ENCODE data around the gene CYP8B1. TPM values are rescaled to one million over a fixed set of nuclear protein-coding genes. Genes with fewer than 3 reads are reported as not detected.
A peak's percentile ranks its signal among the peaks of the same experiment; 100 is the strongest.

Gene CYP8B1
- total and polyA plus RNA-seq, 9 of the 15 experiments (the other 6 are each of a cell fraction or from before 2014, with no cell fraction given), result 0.04 TPM; not detected in 8

DNA sequence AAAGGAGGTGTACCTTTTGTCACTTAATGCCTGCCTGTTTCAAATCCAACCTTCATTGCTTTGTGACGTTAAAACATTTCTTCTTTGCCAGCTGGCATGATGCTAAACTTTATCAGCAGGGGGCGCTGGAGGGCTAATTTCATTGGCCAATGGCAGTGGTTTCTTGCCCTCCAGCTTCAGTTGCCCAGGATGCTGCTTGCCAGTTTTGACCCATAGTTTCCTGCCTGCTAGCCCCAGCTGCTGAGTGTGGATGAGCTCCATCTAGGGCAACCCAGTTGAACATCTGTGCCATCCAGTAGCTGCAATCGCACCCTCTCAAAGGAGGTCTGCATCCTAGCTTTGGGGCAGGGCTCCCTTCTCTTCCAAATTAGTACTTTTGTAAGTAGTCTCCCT is 44.4 kb downstream of the CYP8B1 start (continued):
- TF ChIP-seq TAF9B (IDR thresholded peaks at IDR 0.05; ENCODE audit: partially characterized antibody) (no peak), SIN3B (IDR thresholded peaks at IDR 0.05; ENCODE audit: low read depth) (no peak), HNRNPLL (IDR thresholded peaks at IDR 0.05; ENCODE audit: low read depth, low read length, poor library complexity, severe bottlenecking) (no peak), MLX (CRISPR knock-in tag; conservative IDR thresholded peaks at IDR 0.05) (no peak), ZNF696 (CRISPR knock-in tag; conservative IDR thresholded peaks at IDR 0.05) (no peak), NRF1 (conservative IDR thresholded peaks at IDR 0.05 in 1 of 2, IDR thresholded peaks at IDR 0.05 in 1 of 2) (no peak), NCOA1 (IDR thresholded peaks at IDR 0.05; ENCODE audit: low read depth) (no peak), BHLHE40 (IDR thresholded peaks at IDR 0.05; ENCODE audit: low read length) (no peak), MYNN (IDR thresholded peaks at IDR 0.05) (0 out of 2 replicates have a peak, but pooled peaks have one; percentile 20), MYNN (CRISPR knock-in tag; IDR thresholded peaks at IDR 0.05) (no peak), ZNF24 (IDR thresholded peaks at IDR 0.05) (peak; percentile 28; the same call in 1 of the 2 replicates), ZNF551 (CRISPR knock-in tag; IDR thresholded peaks at IDR 0.05) (no peak), PRMT5 (CRISPR knock-in tag; IDR thresholded peaks at IDR 0.05) (no peak), RBM34 (IDR thresholded peaks at IDR 0.05; ENCODE audit: borderline replicate concordance, insufficient read depth, low read length) (no peak), MCM3 (IDR thresholded peaks at IDR 0.05) (no peak), PYGO2 (tag; IDR thresholded peaks at IDR 0.05) (no peak)
- TF ChIP-seq, protein P1, sequence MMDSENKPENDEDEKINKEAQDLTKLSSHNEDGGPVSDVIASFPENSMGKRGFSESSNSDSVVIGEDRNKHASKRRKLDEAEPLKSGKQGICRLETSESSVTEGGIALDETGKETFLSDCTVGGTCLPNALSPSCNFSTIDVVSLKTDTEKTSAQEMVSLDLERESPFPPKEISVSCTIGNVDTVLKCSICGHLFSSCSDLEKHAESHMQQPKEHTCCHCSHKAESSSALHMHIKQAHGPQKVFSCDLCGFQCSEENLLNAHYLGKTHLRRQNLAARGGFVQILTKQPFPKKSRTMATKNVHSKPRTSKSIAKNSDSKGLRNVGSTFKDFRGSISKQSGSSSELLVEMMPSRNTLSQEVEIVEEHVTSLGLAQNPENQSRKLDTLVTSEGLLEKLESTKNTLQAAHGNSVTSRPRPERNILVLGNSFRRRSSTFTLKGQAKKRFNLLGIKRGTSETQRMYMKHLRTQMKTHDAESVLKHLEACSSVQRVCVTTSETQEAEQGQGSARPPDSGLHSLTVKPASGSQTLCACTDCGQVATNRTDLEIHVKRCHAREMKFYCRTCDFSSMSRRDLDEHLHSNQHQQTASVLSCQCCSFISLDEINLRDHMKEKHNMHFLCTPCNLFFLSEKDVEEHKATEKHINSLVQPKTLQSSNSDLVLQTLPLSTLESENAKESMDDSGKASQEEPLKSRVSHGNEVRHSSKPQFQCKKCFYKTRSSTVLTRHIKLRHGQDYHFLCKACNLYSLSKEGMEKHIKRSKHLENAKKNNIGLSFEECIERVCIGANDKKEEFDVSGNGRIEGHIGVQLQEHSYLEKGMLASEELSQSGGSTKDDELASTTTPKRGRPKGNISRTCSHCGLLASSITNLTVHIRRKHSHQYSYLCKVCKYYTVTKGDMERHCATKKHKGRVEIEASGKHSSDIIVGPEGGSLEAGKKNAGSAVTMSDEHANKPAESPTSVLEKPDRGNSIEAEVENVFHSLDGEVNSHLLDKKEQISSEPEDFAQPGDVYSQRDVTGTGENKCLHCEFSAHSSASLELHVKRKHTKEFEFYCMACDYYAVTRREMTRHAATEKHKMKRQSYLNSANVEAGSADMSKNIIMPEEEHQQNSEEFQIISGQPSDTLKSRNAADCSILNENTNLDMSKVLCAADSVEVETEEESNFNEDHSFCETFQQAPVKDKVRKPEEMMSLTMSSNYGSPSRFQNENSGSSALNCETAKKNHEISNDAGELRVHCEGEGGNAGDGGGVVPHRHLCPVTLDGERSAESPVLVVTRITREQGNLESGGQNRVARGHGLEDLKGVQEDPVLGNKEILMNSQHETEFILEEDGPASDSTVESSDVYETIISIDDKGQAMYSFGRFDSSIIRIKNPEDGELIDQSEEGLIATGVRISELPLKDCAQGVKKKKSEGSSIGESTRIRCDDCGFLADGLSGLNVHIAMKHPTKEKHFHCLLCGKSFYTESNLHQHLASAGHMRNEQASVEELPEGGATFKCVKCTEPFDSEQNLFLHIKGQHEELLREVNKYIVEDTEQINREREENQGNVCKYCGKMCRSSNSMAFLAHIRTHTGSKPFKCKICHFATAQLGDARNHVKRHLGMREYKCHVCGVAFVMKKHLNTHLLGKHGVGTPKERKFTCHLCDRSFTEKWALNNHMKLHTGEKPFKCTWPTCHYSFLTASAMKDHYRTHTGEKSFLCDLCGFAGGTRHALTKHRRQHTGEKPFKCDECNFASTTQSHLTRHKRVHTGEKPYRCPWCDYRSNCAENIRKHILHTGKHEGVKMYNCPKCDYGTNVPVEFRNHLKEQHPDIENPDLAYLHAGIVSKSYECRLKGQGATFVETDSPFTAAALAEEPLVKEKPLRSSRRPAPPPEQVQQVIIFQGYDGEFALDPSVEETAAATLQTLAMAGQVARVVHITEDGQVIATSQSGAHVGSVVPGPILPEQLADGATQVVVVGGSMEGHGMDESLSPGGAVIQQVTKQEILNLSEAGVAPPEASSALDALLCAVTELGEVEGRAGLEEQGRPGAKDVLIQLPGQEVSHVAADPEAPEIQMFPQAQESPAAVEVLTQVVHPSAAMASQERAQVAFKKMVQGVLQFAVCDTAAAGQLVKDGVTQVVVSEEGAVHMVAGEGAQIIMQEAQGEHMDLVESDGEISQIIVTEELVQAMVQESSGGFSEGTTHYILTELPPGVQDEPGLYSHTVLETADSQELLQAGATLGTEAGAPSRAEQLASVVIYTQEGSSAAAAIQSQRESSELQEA (IDR thresholded peaks at IDR 0.05; ENCODE audit: low read depth), result no peak
- TF ChIP-seq, protein P2, sequence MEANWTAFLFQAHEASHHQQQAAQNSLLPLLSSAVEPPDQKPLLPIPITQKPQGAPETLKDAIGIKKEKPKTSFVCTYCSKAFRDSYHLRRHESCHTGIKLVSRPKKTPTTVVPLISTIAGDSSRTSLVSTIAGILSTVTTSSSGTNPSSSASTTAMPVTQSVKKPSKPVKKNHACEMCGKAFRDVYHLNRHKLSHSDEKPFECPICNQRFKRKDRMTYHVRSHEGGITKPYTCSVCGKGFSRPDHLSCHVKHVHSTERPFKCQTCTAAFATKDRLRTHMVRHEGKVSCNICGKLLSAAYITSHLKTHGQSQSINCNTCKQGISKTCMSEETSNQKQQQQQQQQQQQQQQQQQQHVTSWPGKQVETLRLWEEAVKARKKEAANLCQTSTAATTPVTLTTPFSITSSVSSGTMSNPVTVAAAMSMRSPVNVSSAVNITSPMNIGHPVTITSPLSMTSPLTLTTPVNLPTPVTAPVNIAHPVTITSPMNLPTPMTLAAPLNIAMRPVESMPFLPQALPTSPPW (CRISPR knock-in tag; IDR thresholded peaks at IDR 0.05), result peak; percentile 51; the same call in 1 of the 2 replicates
- TF ChIP-seq, protein P3, sequence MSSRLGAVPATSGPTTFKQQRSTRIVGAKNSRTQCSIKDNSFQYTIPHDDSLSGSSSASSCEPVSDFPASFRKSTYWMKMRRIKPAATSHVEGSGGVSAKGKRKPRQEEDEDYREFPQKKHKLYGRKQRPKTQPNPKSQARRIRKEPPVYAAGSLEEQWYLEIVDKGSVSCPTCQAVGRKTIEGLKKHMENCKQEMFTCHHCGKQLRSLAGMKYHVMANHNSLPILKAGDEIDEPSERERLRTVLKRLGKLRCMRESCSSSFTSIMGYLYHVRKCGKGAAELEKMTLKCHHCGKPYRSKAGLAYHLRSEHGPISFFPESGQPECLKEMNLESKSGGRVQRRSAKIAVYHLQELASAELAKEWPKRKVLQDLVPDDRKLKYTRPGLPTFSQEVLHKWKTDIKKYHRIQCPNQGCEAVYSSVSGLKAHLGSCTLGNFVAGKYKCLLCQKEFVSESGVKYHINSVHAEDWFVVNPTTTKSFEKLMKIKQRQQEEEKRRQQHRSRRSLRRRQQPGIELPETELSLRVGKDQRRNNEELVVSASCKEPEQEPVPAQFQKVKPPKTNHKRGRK (tag; IDR thresholded peaks at IDR 0.05), result peak; percentile 15; the same call in 1 of the 2 replicates

Measured in K562 (cell line).